ENCODE data around the gene KIAA0319L. TPM values are rescaled to one million over a fixed set of nuclear protein-coding genes. Genes with fewer than 3 reads are reported as not detected.

KIAA0319L gene
- total RNA-seq, 1 donor from 2014 or later, result 60.5 TPM

- TF ChIP-seq CTCF (IDR thresholded peaks at IDR 0.05; ENCODE audit: insufficient read depth, low read length, poor library complexity, severe bottlenecking), result no peak
- no peaks in the 10 kb centered on the region for H3K27me3 ChIP-seq (ENCODE audit: control insufficient read depth, insufficient read depth, low read length)
- no peak overlapping the region for H3K4me3 ChIP-seq (ENCODE audit: low read depth, low read length)
- no peak for DNase-seq (ENCODE audit: low read depth)
- no peaks in the 10 kb centered on the region for H3K36me3 ChIP-seq (ENCODE audit: control insufficient read depth, insufficient read depth, low read length)
Measured at GRCh38 chr1:35565742-35566133, 8.5 kb upstream of the KIAA0319L start.

- no peak for DNase-seq (ENCODE audit: low read depth)
- TF ChIP-seq CTCF (IDR thresholded peaks at IDR 0.05; ENCODE audit: insufficient read depth, low read length, poor library complexity, severe bottlenecking), result no peak
- Histone ChIP-seq H3K27me3 (ENCODE audit: control insufficient read depth, insufficient read depth, low read length) (no peaks in the 10 kb centered on the region), H3K4me3 (ENCODE audit: low read depth, low read length) (no peak overlapping the region), H3K36me3 (ENCODE audit: control insufficient read depth, insufficient read depth, low read length) (no peaks in the 10 kb centered on the region)
Measured at GRCh38 chr1:35564884-35565741, 7.9 kb upstream of the KIAA0319L start.

GRCh38 chr1:35564037-35564883 lies 7.1 kb upstream of the KIAA0319L start:
- Histone ChIP-seq H3K36me3 (ENCODE audit: control insufficient read depth, insufficient read depth, low read length) (no peaks in the 10 kb centered on the region), H3K4me3 (ENCODE audit: low read depth, low read length) (no peak overlapping the region), H3K27me3 (ENCODE audit: control insufficient read depth, insufficient read depth, low read length) (no peaks in the 10 kb centered on the region)
- DNase-seq (ENCODE audit: low read depth), result no peak
- TF ChIP-seq CTCF (IDR thresholded peaks at IDR 0.05; ENCODE audit: insufficient read depth, low read length, poor library complexity, severe bottlenecking), result peak; percentile 85

- Histone ChIP-seq H3K36me3 (ENCODE audit: control insufficient read depth, insufficient read depth, low read length) (no peaks in the 10 kb centered on the region), H3K4me3 (ENCODE audit: low read depth, low read length) (no peak overlapping the region), H3K27me3 (ENCODE audit: control insufficient read depth, insufficient read depth, low read length) (no peaks in the 10 kb centered on the region)
- DNase-seq (ENCODE audit: low read depth), result no peak
- TF ChIP-seq CTCF (IDR thresholded peaks at IDR 0.05; ENCODE audit: insufficient read depth, low read length, poor library complexity, severe bottlenecking), result no peak
Measured at GRCh38 chr1:35563166-35563565, 6.0 kb upstream of the KIAA0319L start.

GRCh38 chr1:35561972-35562680 lies 4.9 kb upstream of the KIAA0319L start:
- Histone ChIP-seq H3K36me3 (ENCODE audit: control insufficient read depth, insufficient read depth, low read length) (no peaks in the 10 kb centered on the region), H3K27me3 (ENCODE audit: control insufficient read depth, insufficient read depth, low read length) (no peaks in the 10 kb centered on the region), H3K4me3 (ENCODE audit: low read depth, low read length) (no peak overlapping the region)
- no peak for TF ChIP-seq CTCF (IDR thresholded peaks at IDR 0.05; ENCODE audit: insufficient read depth, low read length, poor library complexity, severe bottlenecking)
- DNase-seq (ENCODE audit: low read depth), result no peak
